B cell (primary cell): ENCODE data around the gene TMC3. TPM values are rescaled to one million over a fixed set of nuclear protein-coding genes. Genes with fewer than 3 reads are reported as not detected.

ENCODE experiments used
- ATAC-seq: fragments of 200-7000 bp; cut with Tn5 transposase; one replicate; pipeline ENCODE4 v1.10.0; 2021; ENCODE audit warnings: low read depth, mild to moderate bottlenecking, moderate number of reproducible peaks, moderate library complexity
- CTCF ChIA-PET: fragments of 350-600 bp; sonication (Branson Sonifier 250); formaldehyde crosslinking; loops from one replicate; lab custom pipeline; 2021; ENCODE audit warnings: antibody characterized with exemption, inconsistent platforms; lab: Charles Lee
- POLR2A ChIA-PET: fragments of 350-600 bp; sonication (Branson Sonifier 250); formaldehyde crosslinking; loops from one replicate; lab custom pipeline; 2021; ENCODE audit warnings: antibody characterized with exemption; lab: Charles Lee
- DNase-seq: peaks from one replicate; pipeline ENCODE4 v3.0.0; 2013
- H2AFZ ChIP-seq: 2 replicates; pipeline ENCODE4 v1.6.1; 2012; ENCODE audit warnings: mild to moderate bottlenecking, low read depth, low read length; ENCODE audit not compliant: insufficient read depth, poor library complexity, severe bottlenecking
- H3K27ac ChIP-seq, 2 donors: 1 replicate in 1 of 2; 2 replicates in 1 of 2; pipeline ENCODE4 v1.5.1; 2012 to 2013; ENCODE audit warnings: low read length in 2 of 2, mild to moderate bottlenecking in 2 of 2, moderate library complexity in 1 of 2
- H3K27me3 ChIP-seq, 4 experiments: fragments of 200-600 bp in 1 of 4; sonication (generic) in 1 of 4; replicated peaks in 1 of 4; 1 replicate in 2 of 4; 2 replicates in 2 of 4; pipeline versions ENCODE4 v1.6.1 to v1.7.0; 2013 to 2016; ENCODE audit warnings: low read length in 3 of 4, mild to moderate bottlenecking in 2 of 4, mixed read lengths in 1 of 4, moderate library complexity in 1 of 4; ENCODE audit not compliant: insufficient read depth in 4 of 4, control insufficient read depth in 3 of 4; ENCODE audit errors: control extremely low read depth in 1 of 4
- H3K36me3 ChIP-seq, 2 experiments: replicated peaks in 1 of 2; 1 replicate in 1 of 2; 2 replicates in 1 of 2; pipeline versions ENCODE4 v1.6.1 to v1.7.1; 2013; ENCODE audit warnings: low read length in 1 of 2; ENCODE audit not compliant: insufficient read depth in 2 of 2, control insufficient read depth in 1 of 2; ENCODE audit errors: control extremely low read depth in 1 of 2, extremely low read depth in 1 of 2
- H3K4me1 ChIP-seq, 2 donors: fragments of 200-600 bp in 1 of 2; sonication (generic) in 1 of 2; 1 replicate in 1 of 2; 2 replicates in 1 of 2; pipeline versions ENCODE4 v1.5.1 to v1.6.1; 2013 to 2017; ENCODE audit warnings: low read length in 2 of 2; ENCODE audit not compliant: control insufficient read depth in 2 of 2, insufficient read depth in 2 of 2
- H3K4me2 ChIP-seq: replicated peaks from 2 replicates; pipeline ENCODE3; 2012; ENCODE audit warnings: mild to moderate bottlenecking, low read depth, low read length; ENCODE audit not compliant: poor library complexity, severe bottlenecking
- H3K4me3 ChIP-seq, 5 experiments: fragments of 200-600 bp in 1 of 5; sonication (generic) in 1 of 5; 1 replicate in 3 of 5; 2 replicates in 2 of 5; pipeline versions ENCODE4 v1.5.1 to v1.7.0; 2011 to 2016; ENCODE audit warnings: low read length in 4 of 5, mild to moderate bottlenecking in 4 of 5, low read depth in 2 of 5, control low read depth in 1 of 5, moderate library complexity in 1 of 5; ENCODE audit not compliant: insufficient read depth in 1 of 5; ENCODE audit errors: control extremely low read depth in 1 of 5, extremely low read depth in 1 of 5
- H3K79me2 ChIP-seq: fragments of 200-600 bp; sonication (generic); one replicate; pipeline ENCODE4 v1.6.0; 2016; ENCODE audit warnings: low read length; ENCODE audit not compliant: control insufficient read depth, insufficient read depth
- H3K9ac ChIP-seq: fragments of 200-600 bp; sonication (generic); 2 replicates; pipeline ENCODE4 v1.6.1; 2017; ENCODE audit warnings: mild to moderate bottlenecking, low read length, moderate library complexity
- H3K9me3 ChIP-seq, 3 donors: one replicate each; pipeline versions ENCODE4 v1.6.1 to v1.7.1; 2013; ENCODE audit warnings: low read length in 2 of 3; ENCODE audit not compliant: control insufficient read depth in 2 of 3, insufficient read depth in 1 of 3; ENCODE audit errors: control extremely low read depth in 1 of 3
- H4K20me1 ChIP-seq: 2 replicates; pipeline ENCODE4 v1.6.0; 2012; ENCODE audit warnings: mild to moderate bottlenecking, low read length; ENCODE audit not compliant: insufficient read depth, control insufficient read depth, poor library complexity, severe bottlenecking
- H3K27ac Mint-ChIP-seq: one replicate; pipeline ENCODE4 v1.8.0; 2021; ENCODE audit warnings: mixed read lengths
- H3K27me3 Mint-ChIP-seq: one replicate; pipeline ENCODE4 v1.8.0; 2021; ENCODE audit warnings: mixed read lengths
- H3K4me1 Mint-ChIP-seq: one replicate; pipeline ENCODE4 v1.8.0; 2021; ENCODE audit warnings: mixed read lengths
- H3K4me3 Mint-ChIP-seq: one replicate; pipeline ENCODE4 v1.8.0; 2021; ENCODE audit warnings: mixed read lengths
- H3K9me3 Mint-ChIP-seq: one replicate; pipeline ENCODE4 v1.8.0; 2022; ENCODE audit warnings: mixed read lengths; ENCODE audit not compliant: insufficient read depth
- EZH2 ChIP-seq: IDR thresholded peaks from 2 replicates; pipeline ENCODE4 v1.6.1; 2012; ENCODE audit warnings: borderline replicate concordance, low read depth, mild to moderate bottlenecking, moderate library complexity, low read length; ENCODE audit not compliant: insufficient read depth, poor library complexity, severe bottlenecking
- WGBS: methylation state at CpG from one replicate; pipeline ENCODE4 v1.1.5; 2013; ENCODE audit warnings: missing lambda C conversion rate; ENCODE audit not compliant: insufficient coverage; 5-methylcytosine and 5-hydroxymethylcytosine counted together
- intact Hi-C: fragments of 100-400 bp; cut with micrococcal nuclease; formaldehyde crosslinking; loops from one replicate; pipeline ENCODE4 v1.10.0; 2022
- polyA plus RNA-seq: library from polyadenylated mRNA; depleted of rRNA; stranded (reverse); fragments of >200 nt; gene quantifications from 2 replicates; pipeline ENCODE4 v1.2.3, GENCODE V29; 2012
- total RNA-seq, 2 donors: library from RNA; stranded (reverse); fragments of 120-200 nt in 1 of 2; gene quantifications; 1 replicate in 1 of 2; 2 replicates in 1 of 2; pipeline versions ENCODE4 v1.2.3 to v1.2.4, GENCODE V29; 2013 to 2022
- TF ChIP-seq, protein P1 (sequence below): fragments of 200-600 bp; IDR thresholded peaks from one replicate; pipeline ENCODE4 v1.8.0; 2022; ENCODE audit warnings: antibody characterized with exemption, mild to moderate bottlenecking

Gene TMC3
- total and polyA plus RNA-seq, 2 donors (not counting 1 experiment from before 2014, with no cell fraction given), result not detected

DNA sequence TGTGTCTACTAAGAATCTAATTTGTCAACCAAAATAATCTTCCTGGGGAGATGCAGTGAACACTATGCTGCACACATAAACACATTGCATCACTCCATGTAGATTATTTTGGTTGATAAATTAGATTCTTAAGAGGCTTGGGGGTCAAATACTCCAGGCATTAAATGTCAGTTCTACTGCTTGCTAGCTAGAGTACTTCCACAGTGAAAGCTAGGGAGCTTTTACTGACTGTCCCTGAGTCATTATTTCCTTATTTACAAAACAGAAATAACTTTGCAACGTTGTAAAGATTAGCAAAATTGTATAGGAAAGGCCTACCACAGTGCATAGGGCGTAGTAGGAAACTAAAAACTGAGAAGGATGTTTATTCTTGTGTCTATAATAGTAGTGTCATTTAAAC is 12.9 kb upstream of the TMC3 start:
- WGBS, result no CpG with 5 or more reads among the region's 2 CpGs
- no peaks in the 10 kb centered on the region for H3K4me1 ChIP-seq
- H3K27ac ChIP-seq, result no peak overlapping the region
- H3K9ac ChIP-seq, result no peak overlapping the region
- peaks cover 0 to 5% (median 0%) of the 10 kb centered on the region in 3 donors for H3K9me3 ChIP-seq
- H3K27ac Mint-ChIP-seq, result no peak overlapping the region
- ATAC-seq, result no peak
- TF ChIP-seq EZH2, result no peak
- TF ChIP-seq, protein P1, sequence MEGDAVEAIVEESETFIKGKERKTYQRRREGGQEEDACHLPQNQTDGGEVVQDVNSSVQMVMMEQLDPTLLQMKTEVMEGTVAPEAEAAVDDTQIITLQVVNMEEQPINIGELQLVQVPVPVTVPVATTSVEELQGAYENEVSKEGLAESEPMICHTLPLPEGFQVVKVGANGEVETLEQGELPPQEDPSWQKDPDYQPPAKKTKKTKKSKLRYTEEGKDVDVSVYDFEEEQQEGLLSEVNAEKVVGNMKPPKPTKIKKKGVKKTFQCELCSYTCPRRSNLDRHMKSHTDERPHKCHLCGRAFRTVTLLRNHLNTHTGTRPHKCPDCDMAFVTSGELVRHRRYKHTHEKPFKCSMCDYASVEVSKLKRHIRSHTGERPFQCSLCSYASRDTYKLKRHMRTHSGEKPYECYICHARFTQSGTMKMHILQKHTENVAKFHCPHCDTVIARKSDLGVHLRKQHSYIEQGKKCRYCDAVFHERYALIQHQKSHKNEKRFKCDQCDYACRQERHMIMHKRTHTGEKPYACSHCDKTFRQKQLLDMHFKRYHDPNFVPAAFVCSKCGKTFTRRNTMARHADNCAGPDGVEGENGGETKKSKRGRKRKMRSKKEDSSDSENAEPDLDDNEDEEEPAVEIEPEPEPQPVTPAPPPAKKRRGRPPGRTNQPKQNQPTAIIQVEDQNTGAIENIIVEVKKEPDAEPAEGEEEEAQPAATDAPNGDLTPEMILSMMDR, result no peak
- no peaks in the 10 kb centered on the region for H3K4me1 Mint-ChIP-seq
- H3K9me3 Mint-ChIP-seq, result peaks cover 2% of the 10 kb centered on the region
- intact Hi-C loops, result no loop called here
- no peaks in the 10 kb centered on the region for H4K20me1 ChIP-seq
- H3K27me3 Mint-ChIP-seq, result no peaks in the 10 kb centered on the region
- no peaks in the 10 kb centered on the region for H3K36me3 ChIP-seq
- H3K4me3 Mint-ChIP-seq, result no peak overlapping the region
- H3K4me3 ChIP-seq, result no peak overlapping the region
- no peak overlapping the region for H2AFZ ChIP-seq
- no peak for DNase-seq
- no peaks in the 10 kb centered on the region for H3K27me3 ChIP-seq
- no peaks in the 10 kb centered on the region for H3K79me2 ChIP-seq
- ChIA-PET CTCF (interaction anchor here (3.2 kb wide), 1 partner anchor 121 kb away, joined by 13 read pairs; no protein-coding TSS in a partner anchor), POLR2A (no interaction called here)
- no peak overlapping the region for H3K4me2 ChIP-seq

DNA sequence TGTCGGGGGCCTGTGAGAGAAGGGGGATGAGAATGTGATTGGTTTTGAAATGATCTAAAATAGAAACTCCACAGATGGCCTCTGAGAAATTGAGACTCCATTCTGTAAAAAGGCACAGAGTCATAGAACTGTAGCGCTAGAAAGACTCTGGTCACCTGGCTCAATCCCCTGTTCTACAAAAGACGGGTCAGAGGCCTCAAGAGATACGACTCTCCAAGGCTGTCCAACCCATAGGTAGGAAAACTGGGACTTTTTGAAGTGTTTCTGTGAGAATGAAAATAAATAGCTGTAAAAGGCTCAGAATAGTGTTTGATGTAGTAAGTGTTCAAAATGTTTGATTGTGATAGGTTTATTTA is 11.7 kb upstream of the TMC3 start:
- Histone ChIP-seq H3K4me1 (no peaks in the 10 kb centered on the region), H3K4me2 (no peak overlapping the region), H3K9ac (no peak overlapping the region), H3K9me3 (peaks cover 0 to 5% (median 0%) of the 10 kb centered on the region in 3 donors), H3K4me3 (no peak overlapping the region), H3K27ac (no peak overlapping the region), H3K36me3 (no peaks in the 10 kb centered on the region), H3K79me2 (no peaks in the 10 kb centered on the region), H2AFZ (no peak overlapping the region), H4K20me1 (no peaks in the 10 kb centered on the region), H3K27me3 (no peaks in the 10 kb centered on the region)
- ATAC-seq, result no peak
- TF ChIP-seq, protein P1, result no peak
- TF ChIP-seq EZH2, result no peak
- no peak overlapping the region for H3K27ac Mint-ChIP-seq
- intact Hi-C loops, result no loop called here
- no peaks in the 10 kb centered on the region for H3K27me3 Mint-ChIP-seq
- ChIA-PET POLR2A (no interaction called here), CTCF (interaction anchor here (3.2 kb wide), 1 partner anchor 119 kb away, joined by 13 read pairs; no protein-coding TSS in a partner anchor)
- peaks cover 2% of the 10 kb centered on the region for H3K9me3 Mint-ChIP-seq
- no peak overlapping the region for H3K4me3 Mint-ChIP-seq
- DNase-seq, result no peak
- H3K4me1 Mint-ChIP-seq, result no peaks in the 10 kb centered on the region
- 95% methylated on average over 2 of the region's 4 CpGs for WGBS
